ENCODE measurements around the gene SLC12A8. TPM values are rescaled to one million over a fixed set of nuclear protein-coding genes. Genes with fewer than 3 reads are reported as not detected.
A peak's percentile ranks its signal among the peaks of the same experiment; 100 is the strongest.

Gene SLC12A8
- polyA plus RNA-seq, 1 of the 3 experiments (the other 2 are of a cell fraction) = 7.5 TPM

DNA sequence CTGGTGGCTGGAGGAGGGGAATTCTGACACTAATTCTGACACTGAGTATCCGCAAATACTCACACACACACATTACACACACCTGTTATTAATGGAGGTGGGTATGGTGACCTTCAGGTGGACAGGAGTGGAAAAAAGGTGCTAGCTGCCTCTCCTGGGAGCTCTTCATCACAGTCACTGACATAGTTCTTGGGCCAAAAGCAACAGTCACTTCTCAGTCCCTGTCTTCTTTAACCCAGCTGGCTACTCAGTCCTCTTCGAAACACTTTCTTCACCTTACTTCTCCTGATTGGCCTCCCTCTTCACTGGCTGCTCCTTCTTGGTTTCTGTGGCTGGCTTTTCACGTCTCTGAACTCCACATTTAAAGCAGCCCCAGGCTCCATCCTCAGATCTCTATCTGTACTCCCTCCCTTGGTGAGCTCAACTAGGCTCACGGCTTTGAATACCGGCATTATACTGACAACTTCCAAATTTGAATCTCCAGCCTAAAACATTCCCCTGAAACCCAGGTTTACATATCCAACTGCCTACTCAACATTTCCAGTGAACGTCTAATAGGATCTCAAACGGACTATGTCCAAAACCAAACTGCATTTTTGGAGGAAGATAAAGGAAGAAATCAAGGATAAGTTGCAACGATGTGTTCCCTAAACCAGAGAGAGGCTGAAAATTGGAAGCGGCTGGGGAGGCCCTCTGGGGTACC, 103.6 kb downstream of the SLC12A8 start (continued):
- no peak for TF ChIP-seq YY1 (IDR thresholded peaks at IDR 0.05; ENCODE audit: low read depth)
- TF ChIP-seq GABPA (IDR thresholded peaks at IDR 0.05; ENCODE audit: low read depth) = no peak
- TF ChIP-seq, protein P1, sequence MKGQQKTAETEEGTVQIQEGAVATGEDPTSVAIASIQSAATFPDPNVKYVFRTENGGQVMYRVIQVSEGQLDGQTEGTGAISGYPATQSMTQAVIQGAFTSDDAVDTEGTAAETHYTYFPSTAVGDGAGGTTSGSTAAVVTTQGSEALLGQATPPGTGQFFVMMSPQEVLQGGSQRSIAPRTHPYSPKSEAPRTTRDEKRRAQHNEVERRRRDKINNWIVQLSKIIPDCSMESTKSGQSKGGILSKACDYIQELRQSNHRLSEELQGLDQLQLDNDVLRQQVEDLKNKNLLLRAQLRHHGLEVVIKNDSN (IDR thresholded peaks at IDR 0.05; ENCODE audit: borderline replicate concordance, low read depth) = no peak
- no peak for TF ChIP-seq EZH2phosphoT487 (IDR thresholded peaks at IDR 0.05; ENCODE audit: borderline replicate concordance, low read depth)
- no peak for TF ChIP-seq RXRA (IDR thresholded peaks at IDR 0.05; ENCODE audit: borderline replicate concordance, low read depth)
- TF ChIP-seq, protein P2, sequence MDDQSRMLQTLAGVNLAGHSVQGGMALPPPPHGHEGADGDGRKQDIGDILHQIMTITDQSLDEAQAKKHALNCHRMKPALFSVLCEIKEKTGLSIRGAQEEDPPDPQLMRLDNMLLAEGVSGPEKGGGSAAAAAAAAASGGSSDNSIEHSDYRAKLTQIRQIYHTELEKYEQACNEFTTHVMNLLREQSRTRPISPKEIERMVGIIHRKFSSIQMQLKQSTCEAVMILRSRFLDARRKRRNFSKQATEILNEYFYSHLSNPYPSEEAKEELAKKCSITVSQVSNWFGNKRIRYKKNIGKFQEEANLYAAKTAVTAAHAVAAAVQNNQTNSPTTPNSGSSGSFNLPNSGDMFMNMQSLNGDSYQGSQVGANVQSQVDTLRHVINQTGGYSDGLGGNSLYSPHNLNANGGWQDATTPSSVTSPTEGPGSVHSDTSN (IDR thresholded peaks at IDR 0.05) = no peak
- no peak for TF ChIP-seq CHD2 (IDR thresholded peaks at IDR 0.05; ENCODE audit: low read length, partially characterized antibody)

DNA sequence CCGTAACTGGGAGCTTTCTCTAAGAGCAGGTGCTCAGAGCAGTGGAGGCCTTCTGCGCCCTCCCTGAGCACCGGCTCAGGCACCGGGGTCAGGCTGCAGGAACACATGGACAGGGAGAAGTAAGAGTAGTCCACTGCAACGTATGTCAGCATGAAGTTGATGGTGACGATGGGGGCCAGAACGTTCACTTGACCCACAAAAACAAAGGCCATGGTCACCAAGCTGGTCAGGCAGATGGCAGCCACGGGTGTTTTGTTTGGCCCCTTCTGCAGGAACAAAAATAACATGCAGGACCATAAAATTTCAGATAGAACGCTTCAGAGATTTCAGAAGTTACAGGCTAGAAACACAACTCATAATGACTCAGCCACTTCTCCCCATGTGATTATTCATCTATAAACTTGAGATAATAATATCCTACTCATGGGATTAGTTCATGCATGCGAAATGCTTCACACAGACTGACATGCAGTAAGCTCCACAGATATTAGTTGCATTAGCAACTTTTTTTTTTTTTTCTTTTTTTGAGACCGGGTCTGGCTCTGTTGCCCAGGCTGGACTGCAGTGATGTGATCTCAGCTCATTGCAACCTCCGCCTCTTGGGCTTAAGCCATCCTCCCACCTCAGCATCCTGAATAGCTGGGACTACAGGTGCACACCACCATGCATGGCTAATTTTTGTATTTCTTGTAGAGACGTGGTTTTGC, 104.5 kb downstream of the SLC12A8 start:
- H3K9ac ChIP-seq = no peak overlapping the region
- no peaks in the 10 kb centered on the region for H4K20me1 ChIP-seq (ENCODE audit: insufficient read depth)
- ChIA-PET CTCF (no interaction called here), POLR2A (no interaction called here)
- no peaks in the 10 kb centered on the region for H3K9me2 ChIP-seq
- H2AFZ ChIP-seq (ENCODE audit: low read depth) = no peak overlapping the region
- no peaks in the 10 kb centered on the region for H3K36me3 ChIP-seq (replicated peaks in 1 of 2; ENCODE audit: control insufficient read depth in 1 of 2, insufficient read depth in 2 of 2, low read length in 1 of 2)
- WGBS (ENCODE audit: low lambda C conversion rate) = 75% methylated on average over 13 of the region's 13 CpGs
- H3K4me1 ChIP-seq (ENCODE audit: control insufficient read depth in 1 of 2, insufficient read depth in 2 of 2, low read depth in 1 of 2, low read length in 1 of 2) = peaks cover 0 to 30% of the 10 kb centered on the region in 2 experiments; a peak in 3 of 4 replicates
- H3K4me3 ChIP-seq (ENCODE audit: low read depth in 2 of 2, low read length in 1 of 2) = no peak overlapping the region
- H3K27me3 ChIP-seq (ENCODE audit: insufficient read depth) = no peaks in the 10 kb centered on the region
- peak overlapping the region; percentile 30 for H3K4me2 ChIP-seq
- H3F3A ChIP-seq (replicated peaks; ENCODE audit: insufficient read depth) = peaks cover 17% of the 10 kb centered on the region
- no peak for DNase-seq
- H3K79me2 ChIP-seq (ENCODE audit: insufficient read depth) = no peaks in the 10 kb centered on the region
- H3K9me3 ChIP-seq = no peaks in the 10 kb centered on the region
- peak overlapping the region in 1 of 2 experiments; percentile 74; a peak in 2 of 4 replicates for H3K27ac ChIP-seq (ENCODE audit: low read depth in 2 of 2, low read length in 1 of 2)
- TF ChIP-seq MXI1 (IDR thresholded peaks at IDR 0.05; ENCODE audit: low read depth, low read length) (no peak), RFX5 (IDR thresholded peaks at IDR 0.05; ENCODE audit: low read length) (no peak), TEAD4 (IDR thresholded peaks at IDR 0.05; ENCODE audit: borderline replicate concordance, insufficient read depth) (no peak), TAF1 (IDR thresholded peaks at IDR 0.05; ENCODE audit: borderline replicate concordance, low read depth, low read length) (no peak), FOSL2 (IDR thresholded peaks at IDR 0.05; ENCODE audit: borderline replicate concordance, low read depth) (peak; percentile 81), JUND (IDR thresholded peaks at IDR 0.05) (peak; percentile 50), RAD21 (IDR thresholded peaks at IDR 0.05; ENCODE audit: low read length) (no peak), MEF2A (IDR thresholded peaks at IDR 0.05; ENCODE audit: borderline replicate concordance, low read depth) (no peak), POLR2AphosphoS5 (IDR thresholded peaks at IDR 0.05; ENCODE audit: low read depth, low read length) (no peak), SIN3A (IDR thresholded peaks at IDR 0.05; ENCODE audit: borderline replicate concordance, low read depth, low read length) (no peak), ELF1 (IDR thresholded peaks at IDR 0.05) (no peak), GATA2 (CRISPR knock-in tag; IDR thresholded peaks at IDR 0.05) (no peak), YY1 (IDR thresholded peaks at IDR 0.05; ENCODE audit: low read depth) (no peak), TCF12 (IDR thresholded peaks at IDR 0.05) (peak; percentile 37; the same call in 1 of the 2 replicates), EP300 (IDR thresholded peaks at IDR 0.05; ENCODE audit: borderline replicate concordance in 1 of 2, low read depth in 1 of 2, low read length in 1 of 2) (no peak)
- TF ChIP-seq, protein P3, sequence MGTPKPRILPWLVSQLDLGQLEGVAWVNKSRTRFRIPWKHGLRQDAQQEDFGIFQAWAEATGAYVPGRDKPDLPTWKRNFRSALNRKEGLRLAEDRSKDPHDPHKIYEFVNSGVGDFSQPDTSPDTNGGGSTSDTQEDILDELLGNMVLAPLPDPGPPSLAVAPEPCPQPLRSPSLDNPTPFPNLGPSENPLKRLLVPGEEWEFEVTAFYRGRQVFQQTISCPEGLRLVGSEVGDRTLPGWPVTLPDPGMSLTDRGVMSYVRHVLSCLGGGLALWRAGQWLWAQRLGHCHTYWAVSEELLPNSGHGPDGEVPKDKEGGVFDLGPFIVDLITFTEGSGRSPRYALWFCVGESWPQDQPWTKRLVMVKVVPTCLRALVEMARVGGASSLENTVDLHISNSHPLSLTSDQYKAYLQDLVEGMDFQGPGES (IDR thresholded peaks at IDR 0.05; ENCODE audit: low read depth, low read length) = no peak
- TF ChIP-seq, protein P4, sequence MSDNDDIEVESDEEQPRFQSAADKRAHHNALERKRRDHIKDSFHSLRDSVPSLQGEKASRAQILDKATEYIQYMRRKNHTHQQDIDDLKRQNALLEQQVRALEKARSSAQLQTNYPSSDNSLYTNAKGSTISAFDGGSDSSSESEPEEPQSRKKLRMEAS (IDR thresholded peaks at IDR 0.05; ENCODE audit: low read depth) = no peak
- TF ChIP-seq, protein P1 (IDR thresholded peaks at IDR 0.05; ENCODE audit: borderline replicate concordance, low read depth) = no peak
- TF ChIP-seq, protein P5, sequence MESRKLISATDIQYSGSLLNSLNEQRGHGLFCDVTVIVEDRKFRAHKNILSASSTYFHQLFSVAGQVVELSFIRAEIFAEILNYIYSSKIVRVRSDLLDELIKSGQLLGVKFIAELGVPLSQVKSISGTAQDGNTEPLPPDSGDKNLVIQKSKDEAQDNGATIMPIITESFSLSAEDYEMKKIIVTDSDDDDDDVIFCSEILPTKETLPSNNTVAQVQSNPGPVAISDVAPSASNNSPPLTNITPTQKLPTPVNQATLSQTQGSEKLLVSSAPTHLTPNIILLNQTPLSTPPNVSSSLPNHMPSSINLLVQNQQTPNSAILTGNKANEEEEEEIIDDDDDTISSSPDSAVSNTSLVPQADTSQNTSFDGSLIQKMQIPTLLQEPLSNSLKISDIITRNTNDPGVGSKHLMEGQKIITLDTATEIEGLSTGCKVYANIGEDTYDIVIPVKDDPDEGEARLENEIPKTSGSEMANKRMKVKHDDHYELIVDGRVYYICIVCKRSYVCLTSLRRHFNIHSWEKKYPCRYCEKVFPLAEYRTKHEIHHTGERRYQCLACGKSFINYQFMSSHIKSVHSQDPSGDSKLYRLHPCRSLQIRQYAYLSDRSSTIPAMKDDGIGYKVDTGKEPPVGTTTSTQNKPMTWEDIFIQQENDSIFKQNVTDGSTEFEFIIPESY (IDR thresholded peaks at IDR 0.05; ENCODE audit: borderline replicate concordance, low read depth) = no peak

Data from SK-N-SH (cell line).